Lower leg skin (tissue), 4 donors: ENCODE data around the gene SLC4A2. TPM values are rescaled to one million over a fixed set of nuclear protein-coding genes. Genes with fewer than 3 reads are reported as not detected.

Experiments
- DNase-seq, 2 donors: peaks; one replicate each; pipeline ENCODE4 v3.0.0-alpha.2; 2019; ENCODE audit warnings: low spot score in 2 of 2
- H3K4me3 ChIP-seq: fragments of 200-600 bp; sonication (generic); 2 replicates; pipeline ENCODE4 v1.5.1; 2017; ENCODE audit warnings: mild to moderate bottlenecking, low read depth; ENCODE audit not compliant: poor library complexity, severe bottlenecking
- CTCF ChIP-seq, 3 donors: fragments of 450-650 bp; IDR thresholded peaks; one replicate each; pipeline ENCODE4 v1.5.1; 2016; ENCODE audit warnings: antibody characterized with exemption in 3 of 3, mild to moderate bottlenecking in 3 of 3, moderate library complexity in 2 of 3
- POLR2A ChIP-seq, 2 donors: fragments of 450-650 bp; IDR thresholded peaks; one replicate each; pipeline ENCODE4 v1.6.1; 2016 to 2017; ENCODE audit warnings: antibody characterized with exemption in 2 of 2, mild to moderate bottlenecking in 1 of 2, moderate library complexity in 1 of 2
- WGBS, 2 donors: methylation state at CpG; one replicate each; pipeline ENCODE4 v1.1.5; 2018; 5-methylcytosine and 5-hydroxymethylcytosine counted together
- intact Hi-C: fragments of 100-400 bp; cut with DNase I; formaldehyde crosslinking; loops from one replicate; pipeline ENCODE4 v1.15.0; 2023; ENCODE audit warnings: low total_unique reads
- total RNA-seq, 4 donors: library from RNA; depleted of rRNA; stranded (reverse); fragments of >200 nt; gene quantifications; one replicate each; pipeline ENCODE4 v1.1.0, GENCODE V29; 2016

SLC4A2 gene
- total RNA-seq, 4 donors from 2014 or later: 56.3 to 83.5 (median 67.7) TPM

DNA sequence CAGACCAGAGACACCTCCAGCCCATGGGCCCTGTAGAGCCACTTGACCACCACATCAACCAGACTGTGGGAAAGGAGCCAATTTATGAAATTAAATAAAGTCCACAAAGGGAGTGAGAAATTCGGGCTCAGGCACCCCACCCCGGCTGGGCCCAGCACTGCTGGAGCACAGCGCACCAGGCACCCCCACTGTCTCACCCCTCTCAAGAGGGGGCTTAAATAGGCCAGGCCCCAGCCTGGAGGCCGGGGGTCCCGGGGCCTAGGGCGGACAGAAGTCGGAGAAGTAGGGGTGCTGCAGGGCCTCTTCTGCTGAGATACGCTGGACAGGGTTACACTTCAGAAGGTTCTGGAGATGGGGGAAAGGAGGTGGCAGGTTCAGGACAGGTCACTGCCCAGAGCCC lies 5.6 kb upstream of the SLC4A2 start:
- no peak for TF ChIP-seq POLR2A (IDR thresholded peaks at IDR 0.05)
- TF ChIP-seq CTCF (IDR thresholded peaks at IDR 0.05): no peak
- intact Hi-C loops: loop anchor here (5.0 kb wide), 1 partner anchor 1529 kb away; no protein-coding TSS in a partner anchor
- 91 to 93% methylated on average over 8 of the region's 8 CpGs for WGBS, 2 donors
- no peak overlapping the region for H3K4me3 ChIP-seq
- no peak for DNase-seq

DNA sequence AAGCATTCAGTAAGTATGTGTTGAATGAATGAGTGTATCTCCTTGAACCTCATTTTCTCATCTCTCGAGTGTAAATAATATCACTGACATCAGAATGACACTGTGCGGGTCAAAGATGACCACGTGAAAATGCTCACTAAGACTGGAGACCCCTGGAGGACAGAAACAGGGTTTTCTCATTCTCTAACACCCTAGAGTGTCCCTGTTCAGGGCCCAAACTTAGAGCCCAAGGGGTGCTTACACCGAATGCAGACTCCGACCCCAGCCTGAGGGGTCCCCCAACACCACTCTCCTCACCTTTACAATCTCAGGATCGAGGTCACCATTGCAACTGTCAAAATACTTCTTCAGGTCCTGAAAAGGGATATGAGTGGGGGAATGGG lies 3.1 kb upstream of the SLC4A2 start:
- H3K4me3 ChIP-seq: no peak overlapping the region
- WGBS, 2 donors: 83 to 90% methylated on average over 6 of the region's 6 CpGs
- TF ChIP-seq POLR2A (IDR thresholded peaks at IDR 0.05): no peak
- no peak for TF ChIP-seq CTCF (IDR thresholded peaks at IDR 0.05)
- intact Hi-C loops: no loop called here
- no peak for DNase-seq

DNA sequence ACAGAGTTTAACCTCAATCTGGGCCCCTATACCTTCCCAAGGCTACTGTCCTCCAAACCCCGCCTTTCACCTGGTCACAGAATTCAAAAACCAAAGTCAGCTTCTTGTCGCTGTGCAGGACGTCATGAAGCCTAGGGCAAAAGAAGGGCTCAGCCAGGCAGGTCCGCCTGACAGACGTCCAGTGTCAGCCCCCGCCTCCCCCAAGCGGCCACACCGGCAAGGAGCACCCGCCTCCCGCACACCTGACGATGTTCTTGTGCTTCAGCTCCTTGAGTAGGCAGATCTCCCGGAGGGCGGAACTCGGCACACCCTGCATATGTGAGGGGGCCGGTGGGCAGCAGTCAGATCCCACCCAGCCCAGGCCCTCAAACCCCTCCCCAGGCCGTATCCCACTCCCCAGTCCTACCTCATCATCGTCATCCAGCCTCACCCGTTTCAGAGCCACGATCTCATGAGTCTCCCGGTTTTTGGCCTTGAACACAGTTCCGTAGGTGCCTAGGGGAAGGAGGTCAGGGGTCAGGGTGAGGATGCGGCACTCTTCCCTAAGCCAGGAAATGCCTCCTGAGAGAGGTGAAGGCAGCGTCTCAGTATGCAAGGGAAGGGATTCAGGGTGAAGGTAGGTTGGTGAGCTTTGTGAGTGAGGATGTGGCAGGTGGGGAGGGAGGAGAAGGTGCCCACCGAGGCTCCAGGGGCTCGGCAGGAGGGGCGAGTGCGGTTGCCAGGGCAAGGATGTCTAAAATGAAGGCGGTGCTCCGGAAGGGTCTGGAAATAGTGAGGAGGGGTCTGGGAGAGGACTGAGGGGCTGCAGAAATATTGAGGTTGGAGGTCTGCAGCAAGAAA lies 2.5 kb upstream of the SLC4A2 start:
- WGBS, 2 donors: 36 to 41% methylated on average over 26 to 29 of the region's 29 CpGs
- H3K4me3 ChIP-seq: peak overlapping the region; percentile 37
- TF ChIP-seq CTCF (IDR thresholded peaks at IDR 0.05): no peak
- TF ChIP-seq POLR2A (IDR thresholded peaks at IDR 0.05): no peak
- intact Hi-C loops: no loop called here
- peak in 1 of 2 donors; percentile 35 for DNase-seq

DNA sequence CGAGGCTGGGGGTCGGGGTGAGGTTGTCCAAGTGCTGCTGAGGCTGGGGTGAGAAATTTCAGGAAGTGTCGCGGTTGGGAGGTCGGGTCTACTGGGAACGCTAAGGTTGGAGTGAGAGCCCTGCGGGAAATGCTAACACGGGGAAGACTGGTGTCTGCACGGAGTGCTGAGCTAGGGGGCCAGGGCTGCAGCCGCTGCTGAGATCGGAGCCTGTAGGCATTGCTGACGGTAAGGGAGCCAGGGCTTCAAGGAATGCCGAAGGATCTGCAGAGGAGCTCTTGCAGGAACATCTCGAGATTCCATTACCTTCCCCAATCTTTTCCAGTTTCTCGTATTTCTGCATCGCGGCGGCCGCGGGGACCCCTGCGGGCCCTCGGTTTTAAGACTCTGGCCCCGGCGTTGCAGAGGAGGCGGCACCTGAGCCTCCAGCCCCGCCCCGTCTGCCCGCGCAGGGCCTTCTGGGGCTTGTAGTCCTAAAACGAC lies 1.8 kb upstream of the SLC4A2 start, which contains the start of gene CDK5:
Gene CDK5, minus strand, starts transcription at position 392 of the 483 bp plus-strand sequence. Its CDS starts 49 bp downstream, at position 343.
- TF ChIP-seq POLR2A (IDR thresholded peaks at IDR 0.05) (no peak), CTCF (IDR thresholded peaks at IDR 0.05) (no peak)
- intact Hi-C loops: no loop called here
- peak within 1 kb of the TSS; percentile 37 for H3K4me3 ChIP-seq
- DNase-seq: no peak
- 1 to 2% methylated on average over 30 of the region's 30 CpGs for WGBS, 2 donors

GRCh38 chr7:151057989-151058780 lies 1.2 kb upstream of the SLC4A2 start:
- WGBS, 2 donors: 0 to 1% methylated on average over 31 to 46 of the region's 46 CpGs
- DNase-seq: peak; percentile 99 to 100
- H3K4me3 ChIP-seq: peak overlapping the region; percentile 26
- TF ChIP-seq CTCF (IDR thresholded peaks at IDR 0.05) (no peak), POLR2A (IDR thresholded peaks at IDR 0.05) (no peak)
- intact Hi-C loops: no loop called here
